HG02642 (cell line): ENCODE data around the gene HK1.
A peak's percentile ranks its signal among the peaks of the same experiment; 100 is the strongest.
"Not testable (repeated sequence)": the region's sequence is repeated elsewhere in the genome, so short reads cannot be mapped to it uniquely, and the experiment has no call there.

ENCODE experiments used
- ATAC-seq: cut with Tn5 transposase; IDR thresholded peaks from one replicate; pipeline ENCODE4 v1.9.1; 2021; ENCODE audit warnings: mild to moderate bottlenecking; ENCODE audit not compliant: unreplicated experiment, poor library complexity

The HK1 gene

GRCh38 chr10:69278446-69278963 lies at the start of gene HK1:
HK1 (plus strand) TSS chr10:69278496.
- ATAC-seq: no peak

GRCh38 chr10:69229616-69229916 lies 48.7 kb upstream of the HK1 start:
- ATAC-seq: no peak

GRCh38 chr10:69230128-69230527 lies 48.2 kb upstream of the HK1 start:
- no peak for ATAC-seq

- no peak for ATAC-seq
Measured at GRCh38 chr10:69232252-69232651, 46.0 kb upstream of the HK1 start.

- ATAC-seq: no peak
Measured at GRCh38 chr10:69232736-69233480, 45.4 kb upstream of the HK1 start.

- ATAC-seq: no peak
Measured at GRCh38 chr10:69234447-69234846, 43.8 kb upstream of the HK1 start.

GRCh38 chr10:69237528-69238159 lies 40.7 kb upstream of the HK1 start:
- peak; percentile 94 for ATAC-seq

GRCh38 chr10:69239136-69239535 lies 39.2 kb upstream of the HK1 start:
- no peak for ATAC-seq

- ATAC-seq: no peak
Measured at GRCh38 chr10:69239816-69240434, 38.4 kb upstream of the HK1 start.

GRCh38 chr10:69240455-69240854 lies 37.8 kb upstream of the HK1 start:
- ATAC-seq: no peak

GRCh38 chr10:69241575-69241974 lies 36.7 kb upstream of the HK1 start:
- ATAC-seq: no peak

- ATAC-seq: no peak
Measured at GRCh38 chr10:69242040-69242851, 36.0 kb upstream of the HK1 start.

- no peak for ATAC-seq
Measured at GRCh38 chr10:69242852-69243212, 35.5 kb upstream of the HK1 start.

- no peak for ATAC-seq
Measured at GRCh38 chr10:69243817-69244216, 34.5 kb upstream of the HK1 start.

- ATAC-seq: no peak
Measured at GRCh38 chr10:69246036-69246435, 32.3 kb upstream of the HK1 start.

- ATAC-seq: no peak
Measured at GRCh38 chr10:69246581-69247312, 31.5 kb upstream of the HK1 start.

GRCh38 chr10:69247313-69247710 lies 31.0 kb upstream of the HK1 start:
- ATAC-seq: no peak

GRCh38 chr10:69248117-69248730 lies 30.1 kb upstream of the HK1 start:
- ATAC-seq: no peak

GRCh38 chr10:69250041-69250440 lies 28.3 kb upstream of the HK1 start:
- no peak for ATAC-seq

GRCh38 chr10:69251417-69251816 lies 26.9 kb upstream of the HK1 start:
- ATAC-seq: not testable (repeated sequence)
